ENCODE results near the gene MEF2C.

Gene MEF2C

GRCh38 chr5:88685591-88686541 is 197.1 kb downstream of the MEF2C start:
- DNase-seq = no peak

- no peak for DNase-seq
These were observed 199.4 kb downstream of the MEF2C start for GRCh38 chr5:88683506-88684135.

DNA sequence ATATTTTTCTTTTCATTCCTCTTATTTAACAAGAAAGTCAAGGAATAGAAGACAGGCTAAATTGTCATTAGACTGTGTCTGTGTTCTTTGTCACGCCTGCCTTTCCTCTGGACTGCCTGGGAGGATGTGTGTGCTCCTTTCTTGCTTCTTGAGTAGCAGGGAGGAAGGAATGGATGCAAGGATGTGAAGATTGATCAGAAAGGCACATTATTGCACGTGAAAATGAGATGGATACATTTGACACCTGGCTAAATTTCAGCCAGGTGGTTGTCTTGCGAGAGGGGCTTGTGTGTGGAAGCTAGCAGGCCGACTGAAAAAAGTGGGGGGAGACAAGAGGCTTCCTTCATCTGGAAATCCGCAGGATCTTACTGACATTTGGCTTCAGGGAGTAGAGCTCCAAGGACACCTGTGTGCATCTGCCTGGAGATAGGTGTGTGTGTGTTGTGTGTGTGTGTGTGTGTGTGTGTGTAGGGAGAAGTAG is 200.1 kb downstream of the MEF2C start:
- no peak for DNase-seq

GRCh38 chr5:88682131-88682530 is 200.9 kb downstream of the MEF2C start:
- DNase-seq = no peak

DNA sequence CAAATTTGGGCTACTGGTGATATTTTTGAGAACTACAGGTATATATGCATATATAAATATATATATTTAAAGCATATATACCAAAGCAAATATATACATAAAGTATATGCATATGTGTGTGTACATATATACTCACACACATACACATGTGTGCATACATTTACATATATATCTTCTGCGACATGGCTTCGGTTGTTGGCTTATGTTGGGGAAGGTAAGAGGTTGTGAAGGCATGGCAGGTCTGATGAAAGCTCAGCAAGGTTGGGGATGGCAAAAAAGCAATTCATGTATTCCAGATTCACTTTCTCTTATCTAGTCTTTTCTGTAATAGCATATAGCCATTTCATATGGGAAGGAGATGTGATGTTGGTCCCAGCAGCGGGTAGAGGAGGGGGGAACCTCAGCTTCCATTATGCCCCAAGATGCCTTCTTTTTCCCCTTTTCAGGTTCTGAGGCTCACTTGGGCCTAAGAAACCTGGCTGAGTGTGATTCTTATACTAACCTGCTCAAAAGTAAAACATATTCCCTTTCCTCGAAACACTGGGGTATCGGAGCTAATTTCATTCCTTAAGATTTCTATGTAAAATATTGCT is 201.7 kb downstream of the MEF2C start:
- no peak for DNase-seq

DNA sequence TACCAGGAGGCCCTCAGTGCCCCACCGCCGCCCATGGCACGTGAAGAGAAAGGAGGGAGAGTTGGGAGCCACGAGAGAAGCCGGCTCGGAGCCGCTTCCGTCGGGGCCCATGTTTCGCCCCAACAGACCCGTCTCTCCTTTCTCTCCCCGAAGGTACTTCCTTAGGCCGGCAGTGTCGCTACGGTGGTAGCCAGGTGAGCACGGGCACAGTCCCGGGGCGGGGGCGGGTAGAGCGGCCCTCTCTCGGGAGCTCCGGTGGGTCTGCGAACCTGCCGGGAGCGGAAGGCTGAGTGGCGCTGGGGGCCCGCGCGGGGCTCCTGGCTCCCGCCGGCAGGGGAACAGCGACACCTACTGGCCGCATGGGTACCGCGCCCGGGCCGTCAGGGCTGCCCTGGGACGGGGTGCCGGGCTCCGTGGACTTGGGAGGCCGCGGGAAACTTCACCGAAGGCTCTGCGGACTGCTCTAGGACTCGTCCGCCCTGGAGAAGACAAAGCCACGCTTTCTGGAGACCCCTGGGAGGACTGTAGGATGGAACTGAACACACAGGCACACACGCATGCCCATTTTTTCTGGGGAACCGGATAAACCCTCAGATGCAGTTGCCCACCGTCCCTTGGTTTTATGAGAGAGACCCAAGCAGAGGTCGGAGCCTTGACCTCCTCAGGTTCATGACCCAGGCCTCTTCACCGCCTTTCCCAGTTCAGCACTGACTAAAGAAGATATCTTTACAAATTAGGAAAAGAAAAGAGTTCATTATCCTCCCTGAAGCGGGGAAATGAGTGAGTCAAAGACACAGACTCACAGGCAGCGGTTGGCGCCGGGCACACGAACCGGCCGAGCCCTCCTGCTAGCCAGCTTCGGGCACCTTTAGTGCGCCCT is 202.5 kb downstream of the MEF2C start:
- DNase-seq = peak; percentile 56

GRCh38 chr5:88679638-88680037 is 203.3 kb downstream of the MEF2C start:
- no peak for DNase-seq

- no peak for DNase-seq
These were observed 204.1 kb downstream of the MEF2C start for GRCh38 chr5:88678770-88679381.

DNA sequence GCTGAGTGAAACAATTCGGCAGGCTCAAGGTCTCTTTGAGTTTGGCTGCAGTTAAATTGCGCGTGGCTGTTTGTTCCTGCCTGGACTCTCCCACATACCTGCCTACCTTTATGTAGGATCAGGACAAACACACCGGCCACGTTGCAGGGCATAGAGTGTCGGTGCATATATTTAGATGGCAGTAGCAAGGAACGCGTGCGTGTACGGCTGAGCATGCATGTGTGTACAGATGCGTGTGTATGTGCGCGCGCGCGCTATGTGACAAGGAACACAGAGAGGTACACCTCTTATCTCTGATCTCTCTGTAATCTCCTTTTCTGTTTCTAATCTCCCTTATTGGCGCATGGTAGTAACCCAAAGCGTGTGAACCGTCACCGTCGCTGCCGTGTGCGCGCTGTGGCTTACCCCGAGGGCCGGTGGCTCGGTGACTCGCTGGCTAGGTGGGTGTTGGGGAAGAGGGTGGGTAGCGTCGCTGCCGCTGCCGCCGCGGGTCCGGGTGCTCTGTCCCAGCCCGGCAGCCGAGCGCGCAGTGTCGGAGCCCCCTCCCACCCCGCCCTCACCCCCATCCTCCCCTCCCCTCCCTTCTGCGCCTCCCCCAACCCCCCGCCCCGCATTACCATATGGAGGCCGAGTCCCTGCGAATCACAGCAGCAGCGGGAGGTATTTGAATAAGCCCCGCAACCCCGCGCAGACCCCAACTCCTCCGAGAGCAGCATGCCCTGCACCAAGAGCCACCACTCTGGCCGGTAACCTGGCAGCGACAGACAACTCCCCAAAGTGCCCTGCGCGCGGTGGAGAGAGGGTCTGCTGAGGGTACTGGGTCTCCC is 204.8 kb downstream of the MEF2C start:
- no peak for DNase-seq

DNA sequence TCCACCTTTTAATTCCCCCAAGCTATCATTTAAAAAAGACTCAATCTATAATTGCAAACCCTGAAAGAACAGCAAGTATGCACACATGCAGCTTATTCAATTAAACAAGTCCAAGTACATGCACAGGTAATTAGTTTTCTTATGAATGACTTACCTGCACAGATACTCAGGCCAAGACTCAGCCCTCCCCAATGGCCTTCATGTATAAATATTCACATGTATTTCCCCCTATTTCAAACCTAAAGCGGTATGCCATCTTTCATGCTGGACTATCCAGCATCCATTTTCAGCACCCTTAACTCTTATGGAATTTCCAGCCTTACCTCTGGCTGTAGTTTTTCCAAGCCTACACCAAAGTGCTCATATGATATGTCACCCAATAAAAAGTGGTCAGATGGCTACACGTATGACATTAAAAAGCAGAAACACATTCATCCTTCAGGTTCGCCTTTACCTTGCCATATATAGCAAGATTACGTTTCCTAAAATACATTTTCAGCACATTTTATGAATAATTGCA is 205.5 kb downstream of the MEF2C start:
- no peak for DNase-seq

GRCh38 chr5:88676637-88677375 is 206.2 kb downstream of the MEF2C start:
- no peak for DNase-seq

DNA sequence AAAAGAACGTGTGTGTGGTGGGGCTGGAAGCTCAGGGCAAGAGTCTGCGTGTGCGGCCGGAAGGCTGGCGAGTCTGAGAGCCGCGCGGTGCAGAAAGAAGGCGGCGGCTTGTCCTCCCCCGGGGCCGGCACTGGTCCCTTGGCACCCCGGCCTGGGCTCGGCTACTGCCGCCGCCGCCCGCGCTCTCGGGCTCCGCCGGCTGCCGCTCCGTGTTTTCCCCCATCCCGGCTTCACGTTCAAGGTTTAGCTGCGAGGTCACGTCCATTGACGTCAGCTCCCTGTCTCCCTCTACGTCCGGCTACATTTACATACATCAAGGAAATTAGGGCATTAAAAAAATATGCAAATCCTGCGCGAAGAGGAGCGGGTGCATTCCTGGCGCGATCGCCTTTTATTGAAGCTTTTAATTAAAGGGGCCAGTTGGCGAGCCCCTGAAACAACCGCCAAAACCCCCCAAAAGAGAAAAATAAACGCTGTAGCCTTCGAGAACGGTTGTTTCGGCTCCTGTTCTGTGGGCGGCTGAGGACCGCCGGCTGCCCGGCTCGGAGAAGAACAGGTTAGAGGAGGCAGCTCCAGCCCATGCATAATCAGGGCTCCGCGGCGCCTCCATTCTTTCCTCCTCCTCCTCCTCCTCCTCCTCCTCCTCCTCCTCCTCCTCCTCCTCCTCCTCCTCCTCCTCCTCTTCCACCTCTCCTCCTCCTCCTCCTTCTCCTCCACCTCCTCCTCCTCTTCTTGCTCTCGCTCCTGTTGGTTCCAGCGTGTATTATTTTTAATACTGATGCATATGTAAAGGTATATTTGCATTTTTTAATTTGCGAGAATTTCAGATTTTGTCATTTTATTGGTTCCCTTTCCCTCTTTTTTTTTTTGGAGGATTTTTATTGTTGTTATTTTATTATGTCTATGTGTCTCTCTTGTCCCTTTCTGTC is 207.0 kb downstream of the MEF2C start:
- peak; percentile 20 for DNase-seq

- no peak for DNase-seq
These were observed 207.7 kb downstream of the MEF2C start for GRCh38 chr5:88675168-88675707.

GRCh38 chr5:88674356-88675167 is 208.4 kb downstream of the MEF2C start:
- DNase-seq = no peak

DNA sequence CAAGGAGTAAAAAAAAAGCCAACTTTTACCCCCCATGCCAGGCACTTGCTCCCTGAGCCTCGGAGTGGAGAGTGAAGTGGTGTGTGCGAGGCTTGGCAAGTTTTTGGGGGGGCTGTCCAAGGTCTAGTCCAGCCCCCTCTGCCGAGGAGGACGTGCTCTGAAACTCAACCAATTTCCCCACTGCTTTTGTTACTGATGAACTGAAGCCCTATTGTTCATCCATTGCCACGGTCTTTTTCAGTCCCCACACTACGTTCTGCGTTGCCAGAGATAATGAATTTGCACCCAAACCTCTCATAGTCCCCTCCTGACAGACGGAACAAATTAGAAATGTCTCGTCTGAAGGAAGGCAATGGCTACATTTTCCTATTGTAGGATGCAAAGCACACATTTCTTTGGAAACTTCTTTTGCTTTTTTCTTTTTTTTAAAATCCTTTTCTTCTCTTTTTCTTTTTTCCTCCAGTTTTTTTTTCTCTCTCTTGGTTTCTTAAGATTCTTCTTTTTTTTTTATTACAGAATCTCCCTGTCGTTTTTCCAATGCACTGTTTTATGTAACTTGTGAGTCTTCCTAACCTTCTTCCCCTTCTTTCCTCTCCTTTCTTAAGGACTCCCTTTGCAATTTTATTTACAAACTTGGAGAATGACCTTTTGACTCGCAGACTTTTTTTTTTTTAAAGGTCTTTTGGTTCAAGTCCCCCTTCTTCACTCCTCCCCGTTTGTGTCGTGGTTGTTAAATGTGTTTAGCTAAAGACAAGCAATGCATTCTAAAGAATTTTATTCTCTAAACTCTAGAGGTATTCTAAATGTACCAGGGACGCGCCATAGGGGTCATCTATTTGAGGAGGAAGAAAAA is 209.5 kb downstream of the MEF2C start:
- no peak for DNase-seq

DNA sequence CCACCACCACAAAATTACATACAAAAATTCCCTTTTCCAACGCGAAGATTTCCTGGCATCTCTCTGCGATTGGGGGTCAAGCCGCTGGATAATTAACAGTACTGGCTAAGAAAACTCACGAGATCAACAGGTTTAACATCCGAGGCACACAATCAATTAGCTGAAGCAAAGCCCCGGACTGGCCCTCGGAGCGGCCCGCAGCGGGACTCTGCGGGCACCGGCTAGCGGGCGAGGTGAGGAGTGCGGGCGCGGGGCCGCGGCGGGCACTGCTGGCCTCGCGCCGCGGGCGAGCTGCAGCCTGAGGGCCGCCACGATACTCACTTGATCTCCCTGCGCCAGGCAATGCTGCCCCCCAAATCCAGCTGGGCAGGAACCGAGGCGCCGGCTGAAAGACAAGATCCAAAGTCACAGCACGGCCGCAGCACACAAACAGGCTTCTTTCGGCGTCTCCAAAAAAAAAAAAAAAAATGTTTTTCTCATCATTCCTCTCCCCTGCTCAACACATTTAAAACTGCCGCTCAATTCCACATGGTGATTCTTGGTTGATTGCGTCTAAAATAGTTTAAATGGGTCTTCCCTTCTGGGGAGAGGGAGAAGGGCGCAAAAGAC is 210.2 kb downstream of the MEF2C start:
- DNase-seq = no peak

All from CD4-positive, alpha-beta T cell treated with Interferon gamma for 1 hour (primary cell).